SH-SY5Y (cell line): ENCODE measurements around the gene PSMB2.

Source experiments
- GATA2 ChIP-seq: IDR thresholded peaks from 2 replicates; pipeline ENCODE4 v1.6.1; 2011; ENCODE audit warnings: mild to moderate bottlenecking, low read depth, low read length
- GATA3 ChIP-seq: IDR thresholded peaks from 2 replicates; pipeline ENCODE4 v1.6.1; 2011; ENCODE audit warnings: low read depth, mild to moderate bottlenecking, low read length, moderate library complexity

- TF ChIP-seq GATA3 (no peak), GATA2 (no peak)
Observed at GRCh38 chr1:35598895-35599294, 42.4 kb downstream of the PSMB2 start.
